Left ventricle myocardium inferior (tissue), 1 donor: ENCODE data around the gene CDH22. TPM values are rescaled to one million over a fixed set of nuclear protein-coding genes. Genes with fewer than 3 reads are reported as not detected.

Experiments used
- DNase-seq: peaks from one replicate; pipeline ENCODE4 v3.0.0-alpha.2; 2020
- H3K27ac ChIP-seq: fragments of 200-600 bp; replicated peaks from 2 replicates; pipeline ENCODE4 v1.8.0; 2021
- H3K27me3 ChIP-seq: fragments of 200-600 bp; 2 replicates; pipeline ENCODE4 v1.8.0; 2021; ENCODE audit warnings: low read depth
- H3K36me3 ChIP-seq: fragments of 200-600 bp; 2 replicates; pipeline ENCODE4 v1.8.0; 2021
- H3K4me1 ChIP-seq: fragments of 200-600 bp; 2 replicates; pipeline ENCODE4 v1.8.0; 2021
- H3K4me3 ChIP-seq: fragments of 200-600 bp; 2 replicates; pipeline ENCODE4 v1.8.0; 2021; ENCODE audit warnings: mild to moderate bottlenecking, moderate library complexity
- H3K9me3 ChIP-seq: fragments of 200-600 bp; replicated peaks from 2 replicates; pipeline ENCODE4 v1.8.0; 2021
- intact Hi-C: fragments of 100-400 bp; cut with micrococcal nuclease; formaldehyde crosslinking; loops from one replicate; pipeline ENCODE4 v1.11.0; 2022
- total RNA-seq: library from RNA; stranded (reverse); fragmentation: NEBNext Ultra II Directional; extraction: Animal tissue kit (Norgen Biotek cat#: 25700); gene quantifications from one replicate; pipeline ENCODE4 v1.2.1, GENCODE V29; 2021
- TF ChIP-seq, protein P1 (sequence below): fragments of 200-600 bp; IDR thresholded peaks from 2 replicates; pipeline ENCODE4 v1.8.0; 2021; ENCODE audit warnings: antibody characterized with exemption, mild to moderate bottlenecking, borderline replicate concordance
- donor health status: DM: no; HTN: yes; CAD: no; lungs with severe emphysema.

CDH22 gene
- total RNA-seq, 1 donor from 2014 or later: 2.3 TPM

DNA sequence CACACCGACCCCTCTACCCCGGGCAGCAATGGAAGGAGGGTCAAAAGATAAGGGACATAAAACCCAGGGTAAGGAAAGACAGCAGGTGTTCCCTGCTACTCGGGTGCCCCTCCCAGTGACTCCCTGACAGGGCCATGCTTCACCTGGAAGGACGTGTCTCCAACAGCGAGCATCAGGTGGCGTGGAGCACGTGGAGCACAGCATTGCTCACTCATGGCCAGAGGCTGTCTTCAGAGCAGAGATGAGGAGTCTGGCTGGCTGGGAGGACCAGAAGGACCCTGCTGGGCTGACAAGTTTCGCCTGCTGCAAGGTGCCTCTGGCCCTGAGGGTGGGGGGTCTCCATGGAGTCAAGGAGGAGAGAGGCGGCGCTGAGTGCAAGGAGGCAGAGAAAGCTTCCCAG, 15.3 kb upstream of the CDH22 start:
- Histone ChIP-seq H3K27me3 (peaks cover 98% of the 10 kb centered on the region), H3K27ac (no peak overlapping the region), H3K4me1 (no peaks in the 10 kb centered on the region), H3K36me3 (no peaks in the 10 kb centered on the region), H3K9me3 (no peaks in the 10 kb centered on the region), H3K4me3 (no peak overlapping the region)
- TF ChIP-seq, protein P1, sequence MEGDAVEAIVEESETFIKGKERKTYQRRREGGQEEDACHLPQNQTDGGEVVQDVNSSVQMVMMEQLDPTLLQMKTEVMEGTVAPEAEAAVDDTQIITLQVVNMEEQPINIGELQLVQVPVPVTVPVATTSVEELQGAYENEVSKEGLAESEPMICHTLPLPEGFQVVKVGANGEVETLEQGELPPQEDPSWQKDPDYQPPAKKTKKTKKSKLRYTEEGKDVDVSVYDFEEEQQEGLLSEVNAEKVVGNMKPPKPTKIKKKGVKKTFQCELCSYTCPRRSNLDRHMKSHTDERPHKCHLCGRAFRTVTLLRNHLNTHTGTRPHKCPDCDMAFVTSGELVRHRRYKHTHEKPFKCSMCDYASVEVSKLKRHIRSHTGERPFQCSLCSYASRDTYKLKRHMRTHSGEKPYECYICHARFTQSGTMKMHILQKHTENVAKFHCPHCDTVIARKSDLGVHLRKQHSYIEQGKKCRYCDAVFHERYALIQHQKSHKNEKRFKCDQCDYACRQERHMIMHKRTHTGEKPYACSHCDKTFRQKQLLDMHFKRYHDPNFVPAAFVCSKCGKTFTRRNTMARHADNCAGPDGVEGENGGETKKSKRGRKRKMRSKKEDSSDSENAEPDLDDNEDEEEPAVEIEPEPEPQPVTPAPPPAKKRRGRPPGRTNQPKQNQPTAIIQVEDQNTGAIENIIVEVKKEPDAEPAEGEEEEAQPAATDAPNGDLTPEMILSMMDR: no peak
- intact Hi-C loops: loop anchor here (10.0 kb wide), 1 partner anchor 199 kb away; no protein-coding TSS in a partner anchor
- DNase-seq: no peak

DNA sequence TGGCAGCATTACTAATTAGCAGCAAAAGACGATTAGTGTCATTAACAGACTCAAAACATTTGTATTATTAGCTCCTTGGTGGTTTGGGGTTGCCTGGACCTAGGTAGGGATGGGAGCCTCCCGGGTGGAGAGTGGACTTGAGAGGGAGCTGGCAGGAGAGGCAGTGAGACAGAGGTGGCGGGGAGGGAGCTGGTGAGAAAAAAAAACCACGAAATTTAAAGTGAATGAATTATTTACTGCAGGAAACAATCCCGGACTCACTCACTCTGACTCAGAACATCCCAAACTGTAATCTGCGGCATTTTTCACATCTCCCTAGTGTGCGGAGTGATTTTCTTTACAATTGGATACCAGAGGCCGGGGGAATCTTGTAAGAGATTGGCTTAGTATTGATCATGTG, 14.3 kb upstream of the CDH22 start:
- TF ChIP-seq, protein P1: no peak
- Histone ChIP-seq H3K4me3 (no peak overlapping the region), H3K27ac (no peak overlapping the region), H3K9me3 (no peaks in the 10 kb centered on the region), H3K4me1 (no peaks in the 10 kb centered on the region), H3K36me3 (no peaks in the 10 kb centered on the region), H3K27me3 (peaks cover 98% of the 10 kb centered on the region)
- no peak for DNase-seq
- intact Hi-C loops: loop anchor here (10.0 kb wide), 1 partner anchor 198 kb away; no protein-coding TSS in a partner anchor

DNA sequence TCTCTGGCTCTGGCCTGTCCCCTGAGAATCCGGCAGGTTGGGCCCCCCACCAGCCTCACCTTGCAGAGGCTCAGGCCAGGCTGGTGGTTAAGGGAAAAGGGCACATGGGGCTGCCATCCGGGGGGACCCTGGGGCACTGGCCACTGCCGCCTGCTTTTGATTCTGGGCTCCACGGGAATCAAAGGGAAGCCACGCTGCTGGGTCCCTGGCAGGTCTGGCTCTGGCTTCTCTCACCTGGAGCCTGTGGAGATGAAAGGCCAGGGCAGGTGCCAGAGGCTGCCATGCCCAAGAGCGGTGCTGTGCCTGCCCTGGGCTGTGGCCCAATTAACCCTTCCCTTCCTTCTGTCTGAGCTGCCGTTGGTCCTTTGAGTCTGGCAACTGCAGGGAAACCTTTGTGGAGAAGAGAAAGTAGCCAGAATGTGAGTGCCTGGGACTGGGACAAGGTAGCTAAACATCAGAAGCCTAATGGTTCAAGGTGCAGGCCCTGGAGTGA, 9.4 kb upstream of the CDH22 start:
- Histone ChIP-seq H3K27ac (no peak overlapping the region), H3K36me3 (no peaks in the 10 kb centered on the region), H3K9me3 (no peaks in the 10 kb centered on the region), H3K4me1 (peaks cover 1% of the 10 kb centered on the region), H3K27me3 (peaks cover 98% of the 10 kb centered on the region), H3K4me3 (no peak overlapping the region)
- TF ChIP-seq, protein P1: no peak
- intact Hi-C loops: no loop called here
- no peak for DNase-seq

DNA sequence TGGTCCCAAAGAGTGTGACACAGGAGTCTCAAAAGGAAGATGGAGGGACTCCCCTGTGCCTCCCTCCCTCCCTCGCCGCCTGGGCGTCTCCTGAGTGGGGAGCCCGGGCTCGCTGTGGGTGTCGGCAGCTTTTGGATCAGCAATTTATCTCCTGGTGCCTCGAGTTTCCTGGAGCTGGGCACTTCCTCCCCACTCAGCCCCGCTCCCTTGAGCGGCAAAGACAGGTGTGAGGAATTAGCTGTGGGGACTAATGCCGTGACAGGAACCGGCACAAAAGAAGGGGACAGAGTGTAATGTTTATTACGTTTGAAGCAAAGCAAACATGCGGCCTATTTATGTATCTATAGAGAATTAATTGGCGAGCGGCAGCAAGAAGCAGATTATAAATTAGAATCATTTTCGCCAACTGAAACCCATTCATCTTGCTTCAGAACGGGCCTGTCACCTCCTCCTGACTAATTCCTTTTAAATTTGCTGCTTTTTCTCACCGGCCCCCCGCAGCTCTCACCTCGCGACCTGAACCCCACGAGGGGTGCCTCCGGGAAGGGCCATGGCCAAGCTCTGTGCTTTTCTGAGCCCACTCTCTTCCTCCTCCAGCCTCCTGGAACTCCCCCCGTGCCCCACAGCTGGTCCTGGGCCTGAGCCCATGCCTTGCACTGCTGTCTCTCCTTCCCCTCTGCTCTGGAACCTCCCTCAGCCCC, 8.8 kb upstream of the CDH22 start:
- Histone ChIP-seq H3K27ac (no peak overlapping the region), H3K4me1 (peaks cover 7% of the 10 kb centered on the region), H3K9me3 (no peaks in the 10 kb centered on the region), H3K27me3 (peaks cover 98% of the 10 kb centered on the region), H3K36me3 (no peaks in the 10 kb centered on the region), H3K4me3 (no peak overlapping the region)
- intact Hi-C loops: no loop called here
- TF ChIP-seq, protein P1: no peak
- no peak for DNase-seq

DNA sequence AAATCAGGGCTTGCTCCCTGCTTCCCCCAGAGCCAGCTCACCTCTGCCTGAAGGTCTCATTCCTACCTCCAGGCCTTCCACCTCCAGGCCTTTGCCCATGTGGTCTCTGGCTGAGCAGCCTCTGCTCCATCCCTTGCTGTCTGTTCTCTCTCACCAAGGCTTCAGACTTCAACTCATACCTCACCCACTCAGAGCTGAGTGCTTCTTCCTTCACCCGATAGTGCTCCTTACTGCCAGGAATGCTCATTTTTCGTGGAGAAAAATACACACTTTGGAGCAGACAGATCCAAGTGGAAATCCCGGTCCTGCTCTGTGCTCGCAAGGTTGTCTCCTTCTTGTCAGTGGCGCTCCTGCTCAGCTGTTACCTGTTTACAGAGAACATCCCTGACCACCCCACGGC, 7.0 kb upstream of the CDH22 start:
- intact Hi-C loops: no loop called here
- Histone ChIP-seq H3K9me3 (no peaks in the 10 kb centered on the region), H3K27ac (no peak overlapping the region), H3K36me3 (no peaks in the 10 kb centered on the region), H3K27me3 (peaks cover 99% of the 10 kb centered on the region), H3K4me1 (peaks cover 8% of the 10 kb centered on the region), H3K4me3 (no peak overlapping the region)
- DNase-seq: no peak
- TF ChIP-seq, protein P1: no peak
